ENCODE results near the gene AKAP5.

- TF ChIP-seq RFX5 (IDR thresholded peaks at IDR 0.05; ENCODE audit: borderline replicate concordance, low read depth, low read length) (no peak), SRF (IDR thresholded peaks at IDR 0.05; ENCODE audit: low read depth, low read length) (no peak), EGR1 (IDR thresholded peaks at IDR 0.05; ENCODE audit: borderline replicate concordance, low read depth, low read length) (no peak), POLR2A (IDR thresholded peaks at IDR 0.05; ENCODE audit: control extremely low read depth in 1 of 2, low read depth in 2 of 2, low read length in 2 of 2) (no peak)
Observed at GRCh38 chr14:64454671-64455070, 10.6 kb upstream of the AKAP5 start.
